ENCODE data around the gene NAP1L1.

NAP1L1 gene

GRCh38 chr12:76083904-76084862 is at the start of gene NAP1L1:
TSS of gene NAP1L1 (minus strand) at chr12:76084685. CDS start at chr12:76074219, 10,466 bp downstream.
- peak; percentile 97 for DNase-seq (ENCODE audit: low spot score)

- DNase-seq (ENCODE audit: low spot score), result no peak
Observed at GRCh38 chr12:76127588-76127987, 43.1 kb upstream of the NAP1L1 start.

GRCh38 chr12:76124456-76124855 is 40.0 kb upstream of the NAP1L1 start:
- DNase-seq (ENCODE audit: low spot score), result no peak

GRCh38 chr12:76123259-76124212 is 39.1 kb upstream of the NAP1L1 start:
- DNase-seq (ENCODE audit: low spot score), result no peak

GRCh38 chr12:76119887-76120286 is 35.4 kb upstream of the NAP1L1 start:
- no peak for DNase-seq (ENCODE audit: low spot score)

- DNase-seq (ENCODE audit: low spot score), result no peak
Observed at GRCh38 chr12:76117751-76118150, 33.3 kb upstream of the NAP1L1 start.

- no peak for DNase-seq (ENCODE audit: low spot score)
Observed at GRCh38 chr12:76117067-76117691, 32.7 kb upstream of the NAP1L1 start.

GRCh38 chr12:76113800-76114757 is 29.6 kb upstream of the NAP1L1 start:
- no peak for DNase-seq (ENCODE audit: low spot score)

- no peak for DNase-seq (ENCODE audit: low spot score)
Observed at GRCh38 chr12:76111209-76111749, 26.8 kb upstream of the NAP1L1 start.

- no peak for DNase-seq (ENCODE audit: low spot score)
Observed at GRCh38 chr12:76109879-76110278, 25.4 kb upstream of the NAP1L1 start.

- DNase-seq (ENCODE audit: low spot score), result no peak
Observed at GRCh38 chr12:76108356-76108755, 23.9 kb upstream of the NAP1L1 start.

- DNase-seq (ENCODE audit: low spot score), result no peak
Observed at GRCh38 chr12:76106631-76107030, 22.1 kb upstream of the NAP1L1 start.

GRCh38 chr12:76103958-76104357 is 19.5 kb upstream of the NAP1L1 start:
- no peak for DNase-seq (ENCODE audit: low spot score)

- no peak for DNase-seq (ENCODE audit: low spot score)
Observed at GRCh38 chr12:76101739-76102385, 17.4 kb upstream of the NAP1L1 start.

- DNase-seq (ENCODE audit: low spot score), result no peak
Observed at GRCh38 chr12:76096079-76096646, 11.7 kb upstream of the NAP1L1 start.

GRCh38 chr12:76094754-76095153 is 10.3 kb upstream of the NAP1L1 start:
- DNase-seq (ENCODE audit: low spot score), result no peak

- DNase-seq (ENCODE audit: low spot score), result no peak
Observed at GRCh38 chr12:76091246-76091754, 6.8 kb upstream of the NAP1L1 start.

- DNase-seq (ENCODE audit: low spot score), result peak; percentile 76
Observed at GRCh38 chr12:76085520-76085868, 1.0 kb upstream of the NAP1L1 start.

- DNase-seq (ENCODE audit: low spot score), result peak; percentile 74
Observed at GRCh38 chr12:76084863-76085519, 506 bp upstream of the NAP1L1 start.

All from pons (tissue), 1 donor.